GM18519 (cell line): ENCODE results near the gene CKMT2.
A peak's percentile ranks its signal among the peaks of the same experiment; 100 is the strongest.

Experiments
- ATAC-seq: cut with Tn5 transposase; IDR thresholded peaks from one replicate; pipeline ENCODE4 v1.9.1; 2021; ENCODE audit warnings: mild to moderate bottlenecking, moderate library complexity; ENCODE audit not compliant: unreplicated experiment, low FRiP score

CKMT2 gene

DNA sequence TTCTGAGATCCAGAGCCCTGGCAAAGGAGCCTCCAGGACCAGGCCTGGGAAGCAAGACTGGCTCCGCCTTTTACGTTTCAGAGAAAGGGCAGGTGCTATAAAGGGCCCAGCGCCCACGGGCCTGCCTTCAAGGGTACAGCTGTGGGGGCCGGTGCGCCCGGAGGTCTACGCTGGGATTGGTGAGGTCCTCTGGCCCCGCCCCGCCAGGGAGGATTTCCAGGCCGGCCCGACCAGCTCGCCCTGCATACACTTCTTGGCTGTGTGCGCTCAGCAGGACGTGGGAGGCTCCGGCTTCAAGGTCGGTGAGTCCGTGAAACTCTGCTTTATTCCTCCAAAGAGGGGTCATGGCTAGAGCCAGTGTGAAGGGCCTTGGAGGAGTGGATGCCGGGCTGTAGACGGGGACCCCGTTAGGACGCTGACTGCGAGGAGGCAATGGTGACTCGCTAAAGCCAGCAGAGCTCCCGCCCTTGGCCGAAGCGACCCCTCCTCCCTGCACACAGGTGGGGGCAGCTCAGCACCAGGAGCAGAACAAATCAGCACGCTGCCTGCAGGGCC lies at the start of gene CKMT2:
Gene CKMT2 (plus strand): TSS at position 243 of the 555 bp plus-strand sequence. CDS start 17,811 bp downstream, outside the sequence.
- no peak for ATAC-seq

DNA sequence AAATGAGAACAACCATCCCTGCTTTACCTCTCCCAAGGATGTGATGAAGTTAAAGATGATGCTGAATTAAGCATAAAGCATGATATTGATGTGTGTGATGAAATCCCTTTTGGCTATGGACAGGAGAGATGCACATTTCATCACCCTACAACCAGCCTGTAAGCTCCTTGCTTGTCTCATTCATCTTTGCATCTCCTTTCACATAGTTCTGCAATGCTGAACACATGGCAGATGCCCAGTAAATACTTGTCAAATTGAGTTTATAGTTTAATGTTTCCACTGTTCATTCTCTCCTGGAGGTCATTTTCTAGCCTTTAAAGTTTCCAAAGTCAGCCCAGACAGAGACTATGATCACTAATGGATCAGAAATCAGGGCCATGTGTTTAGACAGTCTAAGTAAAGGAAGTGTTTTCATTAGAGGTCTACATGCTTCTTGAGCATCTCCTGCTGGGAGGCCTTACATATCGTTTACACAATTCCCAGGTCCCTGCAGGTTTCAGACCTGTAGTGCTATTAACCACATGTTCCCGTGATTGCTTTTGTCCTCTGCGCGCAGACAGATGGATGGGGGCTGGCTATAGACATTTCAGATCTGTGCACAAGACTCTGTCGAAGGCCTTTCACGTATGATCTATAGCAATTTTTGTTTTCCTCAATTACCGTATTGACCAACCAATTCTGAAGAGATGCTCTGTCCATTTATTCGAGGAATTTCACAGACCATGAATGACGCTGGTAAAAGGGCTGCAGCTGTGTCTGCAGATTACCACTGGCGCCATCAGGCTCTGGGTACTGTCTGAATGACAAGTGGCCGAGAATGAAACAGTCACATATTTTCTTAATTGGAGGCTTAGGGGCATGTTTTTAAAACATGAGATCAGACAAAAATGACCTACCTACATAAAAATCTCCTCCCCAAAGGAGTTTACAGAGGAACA lies 49.0 kb upstream of the CKMT2 start:
- no peak for ATAC-seq

DNA sequence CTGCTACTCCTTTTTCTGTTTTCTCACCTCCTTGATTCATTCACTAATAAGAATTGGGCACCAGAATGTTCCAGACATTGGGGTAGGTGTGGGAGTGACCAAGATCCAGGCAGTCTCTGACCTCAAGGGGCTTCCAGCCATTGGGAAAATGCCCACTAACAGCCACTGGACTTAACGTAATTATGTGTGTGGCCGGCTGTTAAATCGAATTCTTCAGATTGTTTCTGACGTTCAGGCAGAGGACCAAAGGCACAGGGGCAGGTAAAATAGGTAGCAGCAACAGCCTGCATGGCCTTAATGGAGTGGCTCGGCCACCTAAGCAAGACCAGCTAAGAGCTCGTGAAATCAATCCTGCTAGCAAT lies 48.4 kb upstream of the CKMT2 start:
- ATAC-seq = no peak

DNA sequence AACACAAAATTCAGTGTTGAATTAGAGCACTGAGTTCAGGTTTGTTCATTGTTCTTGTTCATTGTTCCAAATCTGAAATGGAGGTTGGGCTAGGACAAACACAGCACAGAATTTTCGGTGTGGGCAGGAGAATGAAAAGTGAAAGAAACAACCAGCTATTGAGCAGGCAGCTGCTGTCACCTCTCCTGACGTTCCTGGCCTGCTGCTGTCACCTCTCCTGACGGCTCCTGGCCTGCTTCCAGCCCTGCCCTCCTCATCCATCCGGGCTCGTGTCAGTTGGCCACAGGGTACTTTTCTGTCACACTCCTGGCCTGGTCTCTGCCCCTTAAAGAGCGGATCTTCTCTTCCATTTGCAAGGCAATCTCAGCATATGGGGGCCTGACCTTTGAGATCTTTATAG lies 45.2 kb upstream of the CKMT2 start:
- ATAC-seq = no peak

DNA sequence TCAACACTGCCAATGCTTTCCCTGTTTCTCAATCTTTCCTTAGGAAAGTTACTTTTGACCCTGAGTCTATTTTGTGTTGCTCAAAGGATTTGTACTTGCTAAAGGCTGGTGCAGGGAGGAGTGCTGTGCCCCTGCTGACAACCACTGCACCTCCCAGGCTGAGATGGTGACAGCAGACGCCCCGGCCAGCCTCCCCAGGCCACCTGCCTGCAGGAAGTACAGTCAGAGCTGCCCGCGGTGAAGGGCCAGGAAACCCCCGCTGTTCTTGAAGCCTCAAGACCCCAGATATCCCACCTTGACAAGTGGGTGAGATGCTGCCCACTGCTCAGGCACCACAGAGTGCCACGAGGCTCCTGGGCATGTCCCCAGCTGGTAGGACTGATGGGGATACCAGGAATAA lies 44.2 kb upstream of the CKMT2 start:
- ATAC-seq = no peak

DNA sequence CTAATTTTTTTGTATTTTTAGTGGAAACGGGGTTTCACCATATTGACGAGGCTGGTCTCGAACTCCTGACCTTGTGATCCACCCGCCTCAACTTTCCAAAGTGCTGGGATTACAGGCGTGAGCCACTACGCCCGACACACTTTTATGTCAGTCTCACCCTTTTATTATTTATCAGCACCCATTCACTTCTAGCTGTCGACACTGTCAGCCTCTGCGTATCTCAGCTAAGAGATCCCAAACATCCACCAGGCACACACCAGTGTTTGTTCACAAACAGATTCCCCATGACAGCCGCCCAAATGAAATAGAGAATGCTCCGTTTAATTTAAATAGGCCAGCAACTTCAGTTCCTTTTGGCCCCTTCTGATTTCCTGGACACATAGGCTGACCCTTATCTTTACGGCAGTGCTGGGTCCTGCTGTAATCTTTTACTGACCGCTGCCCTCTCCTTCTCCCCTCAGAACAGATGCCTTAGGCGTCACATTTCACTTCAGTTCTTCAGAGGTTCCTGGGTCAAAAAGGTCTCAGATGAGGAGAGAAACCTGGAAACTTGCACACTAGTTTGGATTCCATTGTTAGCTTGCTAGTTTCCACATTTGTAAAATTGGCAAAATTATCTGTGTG lies 43.1 kb upstream of the CKMT2 start:
- no peak for ATAC-seq

DNA sequence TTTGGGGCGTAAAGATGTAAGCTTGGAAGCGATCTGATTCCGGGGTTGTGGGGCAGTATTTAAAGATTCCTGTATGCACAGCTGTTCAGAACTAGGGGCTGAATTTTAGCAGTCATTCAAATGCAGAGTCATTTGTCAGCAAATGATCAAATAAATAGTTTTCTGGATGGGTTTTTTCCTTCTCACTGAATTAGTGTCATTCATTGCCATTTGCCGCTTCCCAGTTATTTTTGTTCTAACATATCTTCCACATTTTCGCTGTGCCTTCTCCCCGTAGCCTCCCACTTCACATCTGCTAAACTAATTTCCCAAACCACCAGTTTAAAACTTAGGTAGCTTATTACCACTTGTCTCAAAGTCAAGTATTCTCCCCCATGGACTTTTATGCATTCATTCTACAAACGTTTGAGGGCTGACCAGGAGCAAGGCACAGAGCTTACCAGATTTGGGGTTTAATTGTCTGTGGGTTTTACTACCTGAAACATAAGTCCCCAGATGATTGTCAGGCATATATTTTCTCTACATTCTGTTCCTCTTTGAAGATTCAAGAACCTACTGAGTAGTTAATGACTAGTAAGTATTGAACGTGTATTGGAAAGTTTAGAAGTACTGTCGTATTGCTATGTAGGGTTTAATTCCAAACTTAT lies 41.3 kb upstream of the CKMT2 start:
- no peak for ATAC-seq

DNA sequence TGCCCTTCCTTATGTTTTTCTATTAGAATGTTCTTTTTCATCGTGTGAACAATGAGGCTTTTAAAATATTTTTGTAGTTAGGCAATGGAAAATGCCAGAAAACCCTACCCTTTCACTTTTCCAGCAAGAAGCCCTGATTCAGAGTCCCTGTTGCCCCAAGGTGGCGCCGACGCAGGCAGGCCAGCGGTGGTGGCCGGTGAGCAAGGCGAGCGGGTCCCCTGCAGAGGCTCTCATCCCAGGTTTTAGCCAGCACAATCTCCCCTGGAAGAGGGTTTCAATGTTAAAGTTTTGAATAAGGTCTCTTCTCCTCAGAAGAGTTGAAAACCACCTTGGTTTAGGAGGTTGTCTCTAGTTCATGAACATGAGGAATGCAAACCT lies 40.8 kb upstream of the CKMT2 start:
- no peak for ATAC-seq

DNA sequence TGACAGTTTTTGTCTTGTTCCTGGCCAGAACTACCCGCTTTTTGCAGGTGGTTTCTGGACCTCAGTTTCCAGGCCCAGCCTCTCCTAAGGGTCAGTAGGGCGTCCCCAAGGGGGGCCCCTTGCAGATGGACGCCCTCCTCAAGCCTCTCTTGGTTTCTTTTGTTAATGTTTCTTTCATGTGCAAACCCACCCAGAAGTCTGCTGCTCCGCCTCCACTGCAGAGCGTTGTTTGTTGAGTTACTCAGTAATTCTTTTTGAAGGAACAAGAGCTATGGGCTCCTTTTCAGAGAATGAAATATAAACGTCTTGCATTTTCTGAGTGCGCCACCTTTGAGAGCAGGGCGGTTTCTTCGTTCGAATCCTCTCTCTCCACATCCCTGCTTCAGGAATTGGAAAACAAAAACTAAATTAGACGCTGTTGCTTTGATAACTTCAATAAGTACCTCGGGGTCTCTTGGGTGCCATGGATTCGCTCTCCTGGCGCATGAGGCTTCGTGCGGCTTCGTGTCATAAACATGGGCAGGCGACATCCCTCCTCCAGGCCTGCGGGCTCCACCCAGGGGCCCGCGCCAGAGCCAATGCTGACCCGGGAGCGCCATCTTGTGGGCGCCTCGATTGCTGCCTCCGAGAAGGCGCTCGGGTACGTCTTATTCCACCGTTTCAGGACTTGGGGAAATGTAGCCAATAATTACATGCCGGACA lies 38.3 kb upstream of the CKMT2 start:
- peak; percentile 90 for ATAC-seq

DNA sequence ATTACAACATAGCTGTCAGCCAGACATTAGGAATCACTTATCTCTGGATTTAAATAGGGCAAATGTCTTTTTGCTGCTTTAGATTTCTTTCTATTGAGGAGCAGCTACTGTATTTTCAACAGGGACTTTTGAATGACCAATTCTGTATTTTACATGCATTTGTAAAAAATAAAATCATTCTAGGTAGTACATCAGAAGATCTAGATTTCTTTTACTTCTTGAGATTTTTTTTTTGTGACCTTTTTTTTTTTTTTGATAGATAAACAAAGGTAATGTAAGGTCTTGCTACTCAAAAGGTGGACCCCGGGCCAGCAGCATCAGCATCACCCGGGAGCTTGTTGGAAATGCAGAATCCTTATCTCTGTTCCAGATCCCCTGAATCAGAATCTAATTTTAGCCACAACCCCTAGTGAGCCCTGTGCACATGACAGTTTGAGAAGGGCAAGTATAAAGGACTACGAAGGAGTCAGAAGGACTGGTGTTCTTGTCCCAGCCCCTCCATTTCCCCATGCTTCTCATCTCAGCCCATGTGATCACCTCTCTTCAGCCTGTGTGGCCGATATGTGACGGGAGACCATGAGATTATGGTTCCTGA lies 37.7 kb upstream of the CKMT2 start:
- no peak for ATAC-seq

DNA sequence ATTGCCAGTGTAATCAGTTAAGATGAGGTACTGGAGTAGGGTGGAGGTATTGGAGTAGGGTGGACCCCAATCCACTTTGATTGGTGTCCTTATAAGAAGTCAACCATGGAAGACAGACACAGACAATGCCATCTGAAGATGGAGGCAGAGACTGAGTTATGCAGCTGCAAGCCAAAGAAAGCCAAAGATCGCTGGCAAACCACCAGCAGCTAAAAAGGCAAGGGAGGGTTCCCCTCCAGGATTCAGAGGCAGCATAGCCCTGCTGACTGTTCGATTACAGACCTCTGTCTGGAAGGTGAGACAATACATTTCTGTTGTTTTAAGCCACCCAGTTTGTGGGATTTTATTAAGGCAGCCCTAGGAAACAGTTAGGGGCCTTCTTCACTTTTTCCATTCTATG lies 30.5 kb upstream of the CKMT2 start:
- no peak for ATAC-seq

DNA sequence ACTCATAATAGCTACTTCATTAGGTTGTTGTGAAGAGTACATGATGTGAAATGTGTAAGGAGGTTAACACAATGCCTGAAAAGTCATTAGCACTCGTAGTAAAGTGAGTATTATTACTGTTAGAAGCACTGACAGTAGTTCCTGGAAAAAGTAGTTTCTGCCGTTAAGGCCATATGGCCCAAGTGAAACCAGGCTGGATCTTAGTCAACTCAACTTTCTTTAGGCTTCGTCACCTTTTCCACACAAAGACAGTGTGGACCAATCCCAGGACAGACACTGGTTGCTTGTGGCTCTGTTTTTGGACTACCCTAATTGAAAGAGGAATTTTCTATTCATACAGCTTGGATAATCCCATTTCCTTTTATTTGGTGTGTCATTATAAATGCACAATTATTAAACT lies 29.4 kb upstream of the CKMT2 start:
- ATAC-seq = no peak

DNA sequence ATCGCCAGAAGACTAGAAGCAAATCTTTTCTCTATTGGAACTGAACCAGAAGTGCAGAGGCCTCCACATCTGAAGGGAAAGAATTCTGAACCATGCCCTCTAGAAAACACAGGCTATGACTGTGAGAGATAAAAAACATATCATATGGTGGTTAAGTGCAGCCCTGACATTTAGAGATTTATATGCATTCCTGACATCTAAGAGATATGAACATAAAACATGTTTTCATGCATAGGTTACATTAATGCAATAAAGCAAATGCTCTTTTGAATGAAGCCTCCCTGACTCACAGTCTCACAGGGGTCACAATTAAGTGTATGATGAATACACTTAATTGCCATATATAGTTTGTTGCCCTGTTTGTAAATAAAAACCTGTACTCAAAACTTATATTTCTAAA lies 28.9 kb upstream of the CKMT2 start:
- no peak for ATAC-seq

DNA sequence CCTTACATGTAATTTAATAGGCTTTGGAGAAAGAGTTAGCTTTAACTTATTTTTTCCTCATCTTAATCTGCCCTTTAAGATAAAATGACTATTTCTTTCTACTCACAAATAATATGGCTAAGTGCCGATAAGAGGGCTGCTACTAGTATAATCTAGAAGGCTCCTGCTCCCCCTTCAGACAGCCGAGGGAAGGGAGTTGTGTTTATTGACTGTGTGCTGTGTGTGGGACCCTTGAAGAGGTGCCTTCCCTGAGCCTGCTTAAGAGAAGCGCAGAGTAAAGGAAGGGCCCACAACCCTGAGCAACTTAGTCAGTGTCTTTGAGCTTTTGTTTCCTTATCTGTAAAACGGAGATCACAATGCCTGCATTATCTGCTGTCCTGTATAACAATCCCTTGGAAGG lies 28.1 kb upstream of the CKMT2 start:
- no peak for ATAC-seq

DNA sequence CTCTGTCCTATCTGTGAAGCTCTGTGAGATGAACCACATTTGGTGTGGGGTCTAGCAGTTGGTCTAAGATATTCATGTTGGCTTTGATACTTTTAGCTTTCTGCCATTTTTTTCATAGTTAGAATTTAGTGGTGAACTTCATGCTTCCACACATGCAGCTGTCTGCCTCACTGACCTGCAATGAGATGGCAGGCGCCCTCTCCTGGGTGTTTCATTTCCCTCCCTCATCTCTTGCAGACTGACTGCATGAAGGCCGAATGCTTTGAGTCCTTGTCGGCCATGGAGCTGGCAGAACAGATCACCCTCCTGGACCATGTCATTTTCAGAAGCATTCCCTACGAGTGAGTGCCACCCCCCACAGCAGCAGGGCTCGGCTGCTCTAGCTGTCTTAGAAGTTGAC lies 26.1 kb upstream of the CKMT2 start:
- no peak for ATAC-seq

DNA sequence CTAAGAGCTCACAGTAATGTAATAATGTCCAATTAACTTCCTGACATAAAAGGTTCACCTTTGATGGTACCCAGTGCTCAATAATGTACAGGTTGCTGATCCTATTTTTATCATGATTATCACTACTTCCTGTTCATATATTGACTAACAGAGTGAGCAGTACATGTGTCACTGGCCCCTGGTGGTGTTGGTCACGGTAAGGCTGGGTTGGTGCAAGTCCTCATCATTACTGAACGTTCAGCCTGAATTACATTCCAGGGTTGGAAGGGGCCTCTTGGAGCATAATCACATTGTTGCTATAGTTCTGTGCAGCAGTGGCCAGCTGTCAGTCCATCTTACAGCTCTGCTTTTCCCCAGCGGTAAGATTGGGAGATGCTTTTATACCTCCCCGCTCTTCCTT lies 24.2 kb upstream of the CKMT2 start:
- no peak for ATAC-seq

DNA sequence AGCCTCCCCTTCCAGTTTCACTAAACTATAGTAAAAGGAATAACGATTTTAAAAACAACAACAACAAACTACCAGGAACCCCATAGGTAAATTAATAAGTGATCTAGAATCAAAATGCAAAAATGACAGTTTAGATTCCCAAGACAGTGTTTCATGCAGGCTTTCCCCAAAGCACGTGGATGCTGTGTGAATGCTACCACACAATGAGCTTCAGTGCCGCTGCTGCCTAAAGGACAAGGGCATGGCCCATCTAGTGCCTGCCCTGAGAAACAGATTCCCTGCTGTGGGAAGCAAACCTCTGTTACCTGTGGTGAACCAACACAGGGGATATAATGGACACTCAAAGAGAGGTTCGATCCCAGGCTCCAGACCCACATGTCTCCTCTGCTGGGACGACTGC lies 23.7 kb upstream of the CKMT2 start:
- no peak for ATAC-seq

DNA sequence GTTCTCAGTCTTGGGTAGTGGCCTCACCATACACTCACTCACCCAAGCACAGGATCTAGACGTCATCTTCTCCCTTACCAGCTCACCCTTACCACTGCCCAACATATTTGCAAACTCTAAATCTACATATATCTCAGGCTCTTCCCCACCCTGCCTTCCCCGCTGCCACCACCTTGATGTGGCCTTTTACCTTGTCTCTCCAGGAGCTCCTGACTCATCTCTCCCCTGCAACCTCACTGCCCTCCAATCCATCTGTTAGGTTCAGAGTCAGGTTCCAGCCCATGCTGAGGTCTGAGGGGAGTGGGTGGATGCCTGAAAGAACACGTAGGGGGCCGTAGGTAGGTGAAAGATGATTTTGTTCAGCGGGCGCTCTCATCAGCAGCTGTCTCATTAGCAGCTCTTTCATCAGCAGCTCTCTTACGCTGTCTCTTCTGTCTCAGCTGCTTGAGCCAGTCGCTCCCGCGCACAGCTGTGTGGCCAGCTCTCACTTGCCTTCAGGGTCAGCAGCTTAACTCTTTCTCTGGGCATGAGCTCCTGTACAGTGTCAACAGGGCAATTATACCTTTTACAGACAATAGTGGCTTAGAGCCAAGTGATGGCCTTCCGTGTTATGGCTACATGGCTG lies 23.1 kb upstream of the CKMT2 start:
- no peak for ATAC-seq

DNA sequence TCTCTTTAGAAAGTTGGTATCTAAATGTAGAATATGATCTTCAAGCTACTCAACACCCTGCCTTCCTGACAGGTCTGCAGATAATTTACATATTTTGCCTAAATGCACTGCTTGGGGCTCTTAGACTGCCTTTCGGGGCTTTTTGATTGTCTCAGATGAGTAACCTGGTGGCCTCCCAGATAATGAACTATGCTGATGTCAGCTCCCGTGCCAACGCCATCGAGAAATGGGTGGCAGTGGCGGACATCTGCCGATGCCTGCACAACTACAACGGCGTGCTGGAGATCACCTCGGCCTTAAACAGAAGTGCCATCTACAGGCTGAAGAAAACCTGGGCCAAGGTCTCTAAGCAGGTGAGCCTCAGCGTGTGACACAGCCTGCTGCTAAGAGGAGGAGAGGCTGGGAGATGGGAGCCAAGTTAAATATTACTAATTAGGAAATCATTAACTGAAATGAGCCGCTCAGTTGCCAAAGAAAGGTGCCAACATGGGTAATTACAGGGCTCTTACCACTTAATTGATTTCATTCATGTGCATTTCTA lies 20.8 kb upstream of the CKMT2 start:
- no peak for ATAC-seq

DNA sequence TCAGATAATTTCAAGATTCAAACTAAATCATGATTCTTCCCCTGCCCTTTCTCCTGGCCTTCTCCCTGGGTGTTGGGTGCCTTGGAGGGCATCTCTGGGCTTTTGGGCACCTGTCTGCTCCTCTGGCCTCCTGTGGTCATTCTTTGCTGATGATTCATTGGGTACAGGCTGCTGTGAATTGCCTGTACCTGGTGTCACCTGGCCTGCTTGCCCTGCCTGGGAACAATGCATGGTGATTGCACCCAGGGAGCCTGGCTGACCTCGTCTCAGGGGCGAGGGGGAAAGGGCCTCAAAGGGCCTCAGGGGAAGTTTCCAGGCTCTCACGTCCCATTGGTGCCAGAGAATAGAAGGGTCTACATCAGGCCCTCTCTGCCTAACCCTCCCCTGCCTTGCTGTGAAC lies 20.1 kb upstream of the CKMT2 start:
- no peak for ATAC-seq
